C4-2B (cell line): Measurements from ENCODE around the gene YY1AP1.
"Not testable (repeated sequence)": the region's sequence is repeated elsewhere in the genome, so short reads cannot be mapped to it uniquely, and the experiment has no call there.

Experiments used
- H3K27ac ChIP-seq: fragments of 450-650 bp; 2 replicates; pipeline ENCODE4 v1.5.1; 2017
- ZFX ChIP-seq: fragments of 450-650 bp; IDR thresholded peaks from 2 replicates; pipeline ENCODE4 v1.6.1; 2017
- TF ChIP-seq, protein P1 (sequence below): fragments of 450-650 bp; conservative IDR thresholded peaks from 2 replicates; pipeline ENCODE4 v1.5.1; 2017; ENCODE audit warnings: mild to moderate bottlenecking

The YY1AP1 gene

DNA sequence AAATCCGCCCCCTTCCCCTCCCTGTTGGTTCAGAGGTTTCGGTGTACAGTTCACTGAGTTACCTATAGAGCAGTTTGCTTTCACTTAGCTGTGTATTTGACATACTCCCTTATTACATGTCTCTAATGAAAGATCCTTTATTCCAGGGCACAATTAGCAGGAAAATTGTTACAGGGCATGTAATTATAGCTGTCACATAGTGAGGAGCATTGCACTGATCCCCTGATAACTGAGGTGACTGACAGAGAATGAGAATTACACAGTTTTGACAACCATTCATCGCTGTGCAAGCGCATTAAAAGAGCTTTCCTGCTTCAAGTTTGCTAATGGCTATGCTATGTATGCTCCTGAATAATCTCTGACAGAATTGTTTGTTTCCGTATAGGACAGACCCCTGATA, 27.2 kb upstream of the YY1AP1 start:
- no peak for TF ChIP-seq ZFX
- TF ChIP-seq, protein P1, sequence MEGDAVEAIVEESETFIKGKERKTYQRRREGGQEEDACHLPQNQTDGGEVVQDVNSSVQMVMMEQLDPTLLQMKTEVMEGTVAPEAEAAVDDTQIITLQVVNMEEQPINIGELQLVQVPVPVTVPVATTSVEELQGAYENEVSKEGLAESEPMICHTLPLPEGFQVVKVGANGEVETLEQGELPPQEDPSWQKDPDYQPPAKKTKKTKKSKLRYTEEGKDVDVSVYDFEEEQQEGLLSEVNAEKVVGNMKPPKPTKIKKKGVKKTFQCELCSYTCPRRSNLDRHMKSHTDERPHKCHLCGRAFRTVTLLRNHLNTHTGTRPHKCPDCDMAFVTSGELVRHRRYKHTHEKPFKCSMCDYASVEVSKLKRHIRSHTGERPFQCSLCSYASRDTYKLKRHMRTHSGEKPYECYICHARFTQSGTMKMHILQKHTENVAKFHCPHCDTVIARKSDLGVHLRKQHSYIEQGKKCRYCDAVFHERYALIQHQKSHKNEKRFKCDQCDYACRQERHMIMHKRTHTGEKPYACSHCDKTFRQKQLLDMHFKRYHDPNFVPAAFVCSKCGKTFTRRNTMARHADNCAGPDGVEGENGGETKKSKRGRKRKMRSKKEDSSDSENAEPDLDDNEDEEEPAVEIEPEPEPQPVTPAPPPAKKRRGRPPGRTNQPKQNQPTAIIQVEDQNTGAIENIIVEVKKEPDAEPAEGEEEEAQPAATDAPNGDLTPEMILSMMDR = no peak
- H3K27ac ChIP-seq = no peak overlapping the region

DNA sequence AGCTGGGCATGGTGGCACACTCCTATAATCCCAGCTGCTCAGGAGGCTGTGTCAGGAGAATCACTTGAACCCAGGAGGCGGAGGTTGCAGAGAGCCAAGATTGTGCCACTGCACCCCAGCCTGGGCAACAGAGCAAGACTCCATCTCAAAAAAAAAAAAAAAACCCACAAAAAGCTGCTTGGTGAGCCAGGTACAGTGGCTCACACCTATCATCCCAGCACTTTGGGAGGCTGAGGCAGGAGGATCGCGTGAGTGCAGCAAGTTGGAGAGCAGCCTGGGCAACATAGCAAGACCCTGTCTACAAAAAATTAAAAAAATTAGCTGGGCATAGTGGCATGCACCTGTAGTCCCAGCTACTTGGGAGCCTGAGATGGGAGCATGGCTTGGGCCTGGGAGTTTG, 26.5 kb upstream of the YY1AP1 start:
- H3K27ac ChIP-seq = not testable (repeated sequence)

DNA sequence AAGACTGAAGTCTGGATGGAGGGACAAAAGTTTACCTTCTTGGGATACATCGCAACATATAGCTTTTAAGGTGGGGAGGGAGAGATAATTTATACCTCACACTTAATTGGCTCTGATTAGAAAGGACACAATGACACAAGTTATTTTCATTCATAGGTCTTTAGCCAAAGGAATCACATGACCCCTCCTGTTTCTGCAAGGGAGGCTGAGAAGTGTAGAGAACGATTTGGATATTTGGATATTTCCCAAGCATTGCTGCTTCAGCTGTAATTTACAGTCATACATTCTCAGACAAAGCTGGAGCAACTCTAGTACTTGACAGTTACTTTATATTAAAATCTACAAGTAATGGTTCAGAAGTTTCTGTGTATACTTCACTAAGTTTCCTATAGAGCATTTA, 24.5 kb upstream of the YY1AP1 start:
- no peak for TF ChIP-seq ZFX
- TF ChIP-seq, protein P1 = no peak
- H3K27ac ChIP-seq = no peak overlapping the region

DNA sequence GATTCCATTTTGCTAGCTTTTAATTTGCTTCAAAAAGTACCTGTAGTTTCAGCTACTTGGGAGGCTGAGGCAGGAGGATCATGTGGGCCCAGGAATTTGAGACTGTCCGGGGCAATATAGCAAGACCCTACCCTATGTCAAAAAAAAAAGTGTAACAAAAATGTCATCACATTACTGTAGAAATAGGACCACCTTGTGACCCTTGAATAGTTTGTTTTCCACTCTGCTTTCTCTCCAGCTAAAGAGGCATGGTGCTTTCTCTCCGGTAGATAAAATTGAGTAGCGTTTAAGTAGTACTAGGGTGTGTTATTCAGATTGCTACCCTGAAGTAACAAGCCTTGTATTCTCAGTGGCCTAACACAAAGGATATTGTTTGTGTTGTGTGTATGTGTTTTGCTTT, 24.1 kb upstream of the YY1AP1 start:
- not testable (repeated sequence) for H3K27ac ChIP-seq

DNA sequence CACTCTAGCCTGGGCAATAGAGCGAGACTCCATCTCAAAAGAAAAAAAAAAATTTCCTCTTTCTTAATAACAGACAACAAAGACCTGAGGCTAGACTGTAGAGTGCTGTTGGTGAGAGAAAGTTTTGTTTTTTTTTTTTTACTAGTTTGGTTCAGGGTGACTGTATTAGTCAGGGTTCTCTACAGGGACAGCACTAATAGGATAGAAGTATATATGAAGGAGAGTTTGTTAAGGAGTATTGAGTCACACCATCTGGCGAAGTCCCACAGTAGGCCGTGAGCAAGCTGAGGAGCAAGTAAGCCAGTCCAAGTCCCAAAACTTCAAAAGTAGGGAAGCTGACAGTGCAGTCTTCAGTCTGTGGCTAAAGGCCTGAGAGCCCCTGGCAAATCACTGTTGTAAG, 22.9 kb upstream of the YY1AP1 start:
- not testable (repeated sequence) for H3K27ac ChIP-seq

DNA sequence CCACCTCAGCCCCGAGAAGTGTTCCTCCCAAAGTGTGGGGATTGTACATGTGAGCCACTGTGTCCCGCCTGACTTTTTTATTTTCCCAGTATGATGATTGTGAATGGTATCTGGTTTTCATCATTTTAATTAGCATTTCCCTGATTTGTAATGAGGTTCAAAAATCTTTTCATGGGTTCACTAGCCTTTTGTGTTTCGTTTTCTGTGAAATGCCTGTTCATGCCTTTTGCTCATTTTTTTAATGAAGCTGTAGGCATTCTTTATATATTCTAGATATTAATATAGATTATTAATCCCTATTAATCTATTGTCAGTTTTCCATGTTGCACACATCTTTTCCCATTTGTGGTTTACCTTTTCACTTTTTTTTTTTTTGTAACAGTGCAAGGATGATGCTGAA, 20.8 kb upstream of the YY1AP1 start:
- no peak for TF ChIP-seq ZFX
- TF ChIP-seq, protein P1 = no peak
- no peak overlapping the region for H3K27ac ChIP-seq

DNA sequence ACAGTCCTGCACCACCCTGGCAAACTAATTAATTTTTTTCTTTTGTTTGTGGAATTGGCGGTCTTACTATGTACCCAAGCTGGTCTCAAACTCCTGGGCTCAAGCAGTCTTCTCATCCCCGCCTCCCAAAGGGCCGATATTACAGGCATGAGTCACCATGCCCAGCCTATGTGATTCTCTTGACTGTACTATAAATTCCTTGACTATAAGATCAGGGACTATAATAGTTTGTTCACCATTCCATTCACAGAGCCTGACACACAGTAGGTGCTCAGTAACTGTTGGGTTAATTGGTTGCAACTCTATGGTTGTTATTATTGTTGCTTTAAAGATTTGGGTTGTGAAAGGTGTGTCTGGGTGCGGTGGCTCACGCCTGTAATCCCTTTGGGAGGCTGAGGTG, 17.6 kb upstream of the YY1AP1 start:
- no peak overlapping the region for H3K27ac ChIP-seq
- TF ChIP-seq, protein P1 = no peak
- no peak for TF ChIP-seq ZFX

DNA sequence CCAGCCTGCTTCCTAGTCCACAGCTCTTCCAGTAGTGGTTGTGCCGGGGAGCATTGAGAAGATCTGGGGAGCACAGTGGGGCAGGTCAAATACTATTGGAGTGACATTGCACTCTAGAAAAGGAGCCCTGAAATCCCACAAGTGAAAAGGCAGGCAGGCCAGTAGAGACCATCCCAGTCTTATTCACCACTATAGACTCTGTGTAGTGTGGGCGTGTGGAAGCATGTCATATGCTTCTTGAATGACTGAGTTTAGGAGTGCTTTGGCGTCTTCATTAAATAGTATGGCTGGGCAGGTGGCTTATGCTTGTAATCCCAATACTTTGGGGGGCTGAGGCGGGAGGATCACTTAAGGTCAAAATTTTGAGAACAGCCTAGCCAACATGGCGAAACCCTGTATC, 15.8 kb upstream of the YY1AP1 start:
- H3K27ac ChIP-seq = not testable (repeated sequence)

DNA sequence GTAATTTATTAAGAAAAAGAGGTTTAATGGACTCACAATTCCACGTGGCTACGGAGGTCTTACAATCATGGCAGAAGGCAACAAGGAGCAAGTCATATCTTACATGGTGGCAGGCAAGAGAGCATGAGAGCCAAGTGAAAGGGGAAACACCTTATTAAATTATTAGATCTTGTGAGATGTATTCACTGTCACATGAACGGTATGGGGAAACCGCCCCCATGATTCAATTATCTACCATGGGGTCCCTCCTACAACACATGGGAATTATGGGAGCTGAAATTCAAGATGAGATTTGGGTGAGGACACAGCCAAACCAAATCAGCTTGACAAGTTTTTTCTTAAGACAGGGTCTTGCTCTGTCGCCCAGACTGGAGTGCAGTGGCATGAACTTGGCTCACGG, 14.6 kb upstream of the YY1AP1 start:
- TF ChIP-seq ZFX = no peak
- TF ChIP-seq, protein P1 = no peak
- H3K27ac ChIP-seq = no peak overlapping the region

DNA sequence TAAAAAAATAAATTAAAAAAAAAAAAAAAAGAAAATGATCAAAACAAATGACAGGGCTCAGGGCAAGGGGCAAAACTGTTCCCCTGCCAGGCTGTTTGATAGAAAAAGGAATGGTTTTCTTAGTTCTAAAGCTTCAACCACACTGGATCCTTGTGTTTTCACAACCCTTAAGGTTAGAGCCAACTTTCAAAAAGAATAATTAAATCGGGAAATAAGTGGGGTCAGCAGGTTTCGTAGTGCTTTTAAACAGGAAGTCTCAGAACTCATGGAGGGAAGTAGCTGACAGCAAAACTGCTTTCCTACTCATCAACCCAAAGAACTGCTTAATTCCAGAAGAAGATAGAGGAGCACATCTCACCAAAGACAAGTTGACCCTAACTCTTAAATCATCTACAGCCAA, 13.1 kb upstream of the YY1AP1 start:
- H3K27ac ChIP-seq = not testable (repeated sequence)

DNA sequence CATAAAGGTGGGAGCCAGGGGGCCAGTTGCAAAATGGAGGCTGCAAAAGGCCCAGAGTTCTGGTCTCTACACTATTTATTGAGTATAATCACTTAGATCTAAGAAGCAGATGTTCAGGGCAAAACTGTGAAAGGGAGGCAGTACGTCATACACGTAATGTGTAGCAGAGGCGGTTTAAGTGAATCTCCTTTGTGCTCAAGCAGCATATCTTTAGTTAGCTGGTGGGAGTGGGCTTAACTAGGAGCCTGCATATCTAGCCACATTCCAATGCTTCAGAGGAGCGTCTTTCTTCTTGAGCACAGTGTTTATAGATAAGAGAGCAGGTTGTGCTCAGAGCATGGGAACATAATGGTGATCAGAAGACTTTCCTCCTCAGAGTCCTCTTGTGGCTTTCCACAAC, 10.5 kb upstream of the YY1AP1 start:
- H3K27ac ChIP-seq = not testable (repeated sequence)
